ENCODE results near the gene GPR183. TPM values are rescaled to one million over a fixed set of nuclear protein-coding genes. Genes with fewer than 3 reads are reported as not detected.

GPR183 gene
- total RNA-seq, 1 experiment from 2014 or later = not detected

DNA sequence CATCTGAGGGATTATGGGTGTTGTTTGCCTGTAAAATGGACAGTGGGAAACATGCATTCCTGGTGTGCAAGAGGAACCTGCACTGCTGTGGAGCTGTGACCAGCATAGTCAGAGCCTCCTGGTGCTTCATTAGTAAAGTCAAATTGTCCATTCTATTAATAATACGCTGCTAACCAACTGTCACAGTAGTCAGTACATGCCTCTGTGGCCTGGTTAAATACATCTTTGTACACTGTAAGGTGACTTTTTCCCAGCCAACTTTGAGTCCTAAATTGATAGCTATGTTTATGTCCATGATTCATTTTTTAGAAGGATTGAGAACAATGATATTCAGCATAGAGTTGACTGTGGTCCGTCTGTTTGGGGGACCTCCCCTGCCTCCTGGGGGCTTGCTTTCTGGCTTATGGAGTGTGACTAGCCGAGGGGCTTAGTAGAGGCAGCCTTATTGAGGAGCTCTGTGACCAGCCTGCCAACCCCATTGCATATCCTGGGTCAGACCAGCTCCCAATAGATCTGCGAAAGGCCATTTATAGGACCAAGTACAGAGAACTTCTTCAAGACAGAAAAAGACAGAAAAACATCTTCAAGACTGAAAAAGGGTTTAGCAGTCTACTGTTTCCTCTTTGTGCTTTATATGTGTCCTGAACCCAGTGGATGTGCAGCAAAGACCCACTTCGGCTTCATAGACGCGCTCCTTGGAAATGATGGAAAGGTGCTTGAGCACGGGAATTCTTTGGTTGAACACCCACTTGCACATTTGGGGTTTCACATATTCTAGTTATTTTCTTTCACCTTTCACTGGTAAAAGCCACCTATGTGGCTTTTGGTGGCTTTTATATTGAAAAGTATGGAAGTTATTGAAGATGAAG, 4.3 kb downstream of the GPR183 start:
- in situ Hi-C loops (cut with HindIII; ENCODE audit: low pct_unique_long_range_greater_than_20kb, low sequenced_read_pairs) = no loop called here

GRCh38 chr13:99301913-99302636, 5.1 kb downstream of the GPR183 start:
- in situ Hi-C loops (cut with HindIII; ENCODE audit: low pct_unique_long_range_greater_than_20kb, low sequenced_read_pairs) = no loop called here
- DNase-seq (ENCODE audit: low read depth, low spot score) = no peak

More for the DNA sequence above, 4.3 kb downstream of the GPR183 start:
- DNase-seq (ENCODE audit: low read depth, low spot score) = no peak

DNA sequence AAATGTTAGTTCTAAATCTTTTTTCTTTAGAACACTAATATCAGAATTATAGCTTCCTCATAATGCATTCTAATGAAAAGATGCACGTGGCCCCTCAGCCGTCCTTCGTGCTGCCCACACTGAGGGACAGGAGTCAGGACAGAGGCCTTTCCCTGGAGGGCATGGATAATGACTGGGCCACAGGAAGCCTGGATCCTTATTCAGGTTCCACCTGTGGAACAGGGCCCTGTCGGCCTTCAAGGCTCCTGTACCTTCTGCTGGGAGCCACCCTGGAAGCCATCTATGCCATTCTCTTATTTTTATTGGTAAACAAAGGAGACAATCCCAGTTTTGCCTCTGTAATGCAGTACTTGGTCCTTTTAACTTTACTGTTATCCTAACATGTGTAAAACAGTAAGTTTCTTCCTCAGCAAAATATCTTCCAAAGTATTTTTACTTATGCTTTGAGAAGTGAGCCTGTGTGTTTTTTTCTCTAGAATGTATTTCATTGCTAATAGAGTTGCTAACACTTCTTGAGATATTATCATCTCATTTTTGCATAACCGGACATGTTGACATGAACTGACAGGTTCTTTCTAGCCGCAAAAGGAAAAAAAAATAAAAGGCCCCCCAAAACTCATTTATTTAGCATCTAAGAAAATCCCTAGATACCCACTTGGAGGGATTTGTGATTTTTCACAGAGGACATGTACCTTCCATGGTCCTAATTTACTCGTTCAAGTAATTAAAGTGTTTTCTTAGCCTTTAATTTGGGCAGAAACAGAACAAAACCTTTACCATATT, 6.0 kb downstream of the GPR183 start:
- in situ Hi-C loops (cut with HindIII; ENCODE audit: low pct_unique_long_range_greater_than_20kb, low sequenced_read_pairs) = no loop called here
- DNase-seq (ENCODE audit: low read depth, low spot score) = no peak

DNA sequence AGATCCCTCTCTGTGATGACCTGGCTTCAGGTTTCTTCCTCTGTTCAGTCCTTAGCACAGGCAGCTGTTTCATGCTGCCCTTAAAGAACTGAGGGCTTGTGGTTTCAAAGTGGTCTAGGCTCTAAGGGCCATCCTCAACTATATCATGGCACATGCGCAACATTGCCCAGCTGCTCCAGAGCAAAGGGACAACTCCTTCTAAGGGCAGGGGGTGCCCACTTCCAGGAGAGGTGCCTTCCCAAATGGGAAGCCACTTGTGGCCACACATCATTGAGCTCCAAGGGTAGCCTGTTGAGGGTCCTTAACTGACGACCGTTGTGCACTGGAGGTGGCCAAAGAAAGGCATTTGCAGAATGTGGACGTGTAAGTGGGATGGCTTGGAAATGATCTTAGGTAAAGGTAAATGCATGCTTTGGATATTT, 7.3 kb downstream of the GPR183 start:
- in situ Hi-C loops (cut with HindIII; ENCODE audit: low pct_unique_long_range_greater_than_20kb, low sequenced_read_pairs) = no loop called here
- DNase-seq (ENCODE audit: low read depth, low spot score) = no peak

- DNase-seq (ENCODE audit: low read depth, low spot score) = no peak
- in situ Hi-C loops (cut with HindIII; ENCODE audit: low pct_unique_long_range_greater_than_20kb, low sequenced_read_pairs) = no loop called here
These were observed 7.8 kb downstream of the GPR183 start for GRCh38 chr13:99299256-99299919.

DNA sequence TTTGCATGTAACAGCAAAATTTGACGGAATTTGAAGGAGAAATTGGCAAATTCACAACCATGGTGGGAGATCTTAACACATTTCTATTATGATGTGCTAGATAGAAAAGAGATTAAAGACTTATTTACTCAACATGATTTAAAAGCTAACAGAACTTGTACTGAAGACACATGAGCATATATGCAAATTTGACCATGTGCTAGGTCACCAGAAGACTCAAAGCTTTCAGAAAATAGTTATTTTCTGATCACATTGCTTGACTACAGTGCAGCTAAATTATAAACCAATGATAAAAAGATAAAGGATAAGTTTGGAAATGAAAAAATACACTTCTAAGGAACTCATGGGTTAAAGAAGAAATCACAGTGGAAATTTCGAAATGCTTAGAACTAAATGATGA, 9.1 kb downstream of the GPR183 start:
- in situ Hi-C loops (cut with HindIII; ENCODE audit: low pct_unique_long_range_greater_than_20kb, low sequenced_read_pairs) = no loop called here

GRCh38 chr13:99297331-99297730, 9.9 kb downstream of the GPR183 start:
- in situ Hi-C loops (cut with HindIII; ENCODE audit: low pct_unique_long_range_greater_than_20kb, low sequenced_read_pairs) = no loop called here
- DNase-seq (ENCODE audit: low read depth, low spot score) = no peak

More for the DNA sequence above, 9.1 kb downstream of the GPR183 start:
- no peak for DNase-seq (ENCODE audit: low read depth, low spot score)

DNA sequence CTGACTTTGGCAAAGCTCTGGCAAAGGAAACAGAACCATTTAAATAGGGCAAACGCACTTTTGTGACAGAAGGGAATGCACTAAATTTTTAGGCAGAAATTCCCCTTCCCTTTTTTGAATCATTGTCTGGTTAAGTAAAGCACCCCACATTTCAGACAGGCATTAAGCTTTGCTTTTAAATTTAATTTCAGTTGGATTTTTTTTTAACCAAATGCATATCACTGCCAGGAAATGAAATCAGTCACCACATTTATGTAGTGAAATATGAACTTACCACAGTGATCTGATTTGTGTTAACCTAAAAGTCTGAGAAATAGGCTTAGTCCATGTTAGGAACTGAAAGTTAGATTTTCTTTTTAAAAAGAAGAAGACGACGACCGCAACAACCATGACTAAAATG, 10.8 kb downstream of the GPR183 start:
- in situ Hi-C loops (cut with HindIII; ENCODE audit: low pct_unique_long_range_greater_than_20kb, low sequenced_read_pairs) = no loop called here
- no peak for DNase-seq (ENCODE audit: low read depth, low spot score)

DNA sequence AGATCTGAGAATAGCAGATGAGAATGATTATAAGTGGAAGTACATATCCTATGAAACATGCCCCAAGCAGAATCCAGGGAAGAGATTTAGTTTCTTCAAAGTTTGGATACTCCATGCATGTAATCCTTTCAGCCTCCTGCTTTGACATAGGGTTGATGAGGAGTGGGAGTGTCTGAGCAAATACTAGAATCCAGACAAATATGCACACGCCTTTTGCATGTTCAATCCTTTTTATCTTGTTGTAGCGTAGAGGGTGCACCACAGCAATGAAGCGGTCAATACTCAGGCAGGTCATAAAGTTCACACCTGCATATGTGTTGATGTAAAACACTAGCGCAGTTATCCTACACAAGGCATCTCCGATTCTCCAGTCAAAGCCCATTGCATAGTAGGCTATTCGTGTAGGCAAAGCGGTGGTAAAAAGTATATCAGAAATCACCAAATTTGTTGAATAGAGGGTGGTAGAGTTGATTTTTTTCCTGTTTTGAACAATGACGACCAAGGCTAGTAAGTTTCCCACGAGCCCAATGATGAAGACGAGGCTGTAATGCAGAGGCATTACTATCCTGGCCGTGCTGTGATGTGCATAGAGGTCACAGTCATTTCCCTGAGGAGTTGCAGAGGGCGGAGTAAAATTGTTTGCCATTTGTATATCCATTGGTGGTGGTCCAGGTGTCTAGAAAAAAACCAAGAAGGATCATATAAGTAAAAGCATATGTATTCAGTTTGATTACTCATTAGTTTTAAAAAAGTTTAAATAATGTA, 11.5 kb downstream of the GPR183 start:
- no peak for DNase-seq (ENCODE audit: low read depth, low spot score)
- in situ Hi-C loops (cut with HindIII; ENCODE audit: low pct_unique_long_range_greater_than_20kb, low sequenced_read_pairs) = no loop called here

GRCh38 chr13:99294958-99295357, 12.2 kb downstream of the GPR183 start:
- DNase-seq (ENCODE audit: low read depth, low spot score) = no peak
- in situ Hi-C loops (cut with HindIII; ENCODE audit: low pct_unique_long_range_greater_than_20kb, low sequenced_read_pairs) = no loop called here

GRCh38 chr13:99294198-99294597, 13.0 kb downstream of the GPR183 start:
- in situ Hi-C loops (cut with HindIII; ENCODE audit: low pct_unique_long_range_greater_than_20kb, low sequenced_read_pairs) = no loop called here
- no peak for DNase-seq (ENCODE audit: low read depth, low spot score)

GRCh38 chr13:99293178-99293577, 14.0 kb downstream of the GPR183 start:
- no peak for DNase-seq (ENCODE audit: low read depth, low spot score)
- in situ Hi-C loops (cut with HindIII; ENCODE audit: low pct_unique_long_range_greater_than_20kb, low sequenced_read_pairs) = no loop called here

DNA sequence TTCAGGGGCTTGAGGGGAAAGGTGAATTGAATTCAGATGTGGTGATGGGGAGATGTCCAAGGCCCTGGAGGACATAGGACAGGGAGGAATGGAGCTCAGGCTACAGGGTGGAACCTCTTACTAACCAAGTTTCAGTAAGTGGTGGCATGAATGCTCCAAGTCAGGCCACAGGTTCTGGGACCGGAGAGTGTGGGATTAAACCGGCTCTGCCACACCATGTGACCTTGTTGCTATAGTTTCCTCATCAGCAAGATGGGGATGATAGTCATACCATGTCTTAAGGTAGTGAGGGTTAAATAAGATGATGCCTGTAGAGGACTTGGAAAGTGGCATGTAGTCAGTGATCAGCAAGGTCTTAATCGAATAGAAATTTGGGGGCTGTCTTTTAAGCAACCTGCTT, 16.3 kb downstream of the GPR183 start:
- in situ Hi-C loops (cut with HindIII; ENCODE audit: low pct_unique_long_range_greater_than_20kb, low sequenced_read_pairs) = no loop called here
- no peak for DNase-seq (ENCODE audit: low read depth, low spot score)

GRCh38 chr13:99289674-99290337, 17.4 kb downstream of the GPR183 start:
- in situ Hi-C loops (cut with HindIII; ENCODE audit: low pct_unique_long_range_greater_than_20kb, low sequenced_read_pairs) = no loop called here
- no peak for DNase-seq (ENCODE audit: low read depth, low spot score)

DNA sequence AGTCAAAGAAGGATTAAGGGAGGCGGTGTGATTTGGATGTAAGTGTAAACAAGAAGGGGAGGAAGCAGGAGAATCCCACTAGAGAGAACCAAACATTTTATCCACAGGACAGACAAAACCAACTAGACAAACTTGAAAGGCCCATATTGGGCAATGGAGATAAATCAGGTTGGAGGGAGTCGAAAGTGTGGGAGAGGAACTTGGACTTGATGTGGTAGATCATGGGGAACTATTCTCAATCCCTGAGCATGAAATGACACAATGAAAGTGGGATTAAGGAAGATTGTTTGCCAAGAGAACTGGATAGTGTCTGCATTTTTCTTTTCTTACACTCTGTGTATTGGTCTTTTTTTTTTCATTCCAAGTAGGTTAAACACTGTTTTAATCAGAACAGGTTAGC, 17.9 kb downstream of the GPR183 start:
- in situ Hi-C loops (cut with HindIII; ENCODE audit: low pct_unique_long_range_greater_than_20kb, low sequenced_read_pairs) = no loop called here
- no peak for DNase-seq (ENCODE audit: low read depth, low spot score)

DNA sequence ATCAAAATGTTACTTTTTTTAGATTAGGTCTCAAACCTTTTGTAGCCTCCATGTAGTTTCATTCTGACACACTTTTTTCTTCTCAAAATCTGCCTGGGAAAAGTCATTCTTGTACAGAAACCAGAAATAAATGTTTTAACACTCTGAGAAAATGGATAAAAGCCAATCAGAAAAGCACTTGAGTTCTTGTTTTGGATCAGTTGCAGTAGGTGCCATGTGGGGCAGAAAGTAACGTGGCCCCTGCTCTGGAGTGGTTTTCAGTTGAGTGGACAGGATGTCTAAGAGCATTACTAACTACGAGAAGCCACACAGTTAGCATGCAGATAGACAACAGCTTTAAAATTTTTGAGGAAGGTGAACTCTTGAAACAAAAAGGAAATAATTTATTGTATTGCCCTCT, 19.1 kb downstream of the GPR183 start:
- DNase-seq (ENCODE audit: low read depth, low spot score) = no peak
- in situ Hi-C loops (cut with HindIII; ENCODE audit: low pct_unique_long_range_greater_than_20kb, low sequenced_read_pairs) = no loop called here

DNA sequence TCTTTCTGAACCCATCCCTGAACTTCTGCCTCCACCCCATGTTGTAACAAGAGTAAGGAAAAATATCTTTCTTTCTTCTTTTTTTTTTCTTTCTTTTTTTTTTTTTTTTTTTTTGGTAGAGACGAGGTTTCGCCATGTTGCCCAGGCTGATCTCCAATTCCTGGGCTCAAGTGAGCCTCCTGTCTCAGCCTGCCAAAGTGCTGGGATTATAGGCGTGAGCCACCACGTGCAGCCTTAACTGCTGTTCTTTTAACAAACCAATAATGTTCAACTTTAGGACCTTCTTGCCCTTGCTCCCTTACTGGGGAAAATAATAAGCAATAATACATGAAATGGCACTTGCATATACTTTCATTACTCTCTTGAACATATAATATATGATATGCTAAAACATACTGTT, 19.6 kb downstream of the GPR183 start:
- in situ Hi-C loops (cut with HindIII; ENCODE audit: low pct_unique_long_range_greater_than_20kb, low sequenced_read_pairs) = no loop called here
- DNase-seq (ENCODE audit: low read depth, low spot score) = no peak
